Left ventricle myocardium inferior (tissue), 1 donor: ENCODE measurements around the gene WTIP. TPM values are rescaled to one million over a fixed set of nuclear protein-coding genes. Genes with fewer than 3 reads are reported as not detected.

Source experiments
- DNase-seq: peaks from one replicate; pipeline ENCODE4 v3.0.0-alpha.2; 2020
- H3K27ac ChIP-seq: fragments of 200-600 bp; replicated peaks from 2 replicates; pipeline ENCODE4 v1.8.0; 2021
- H3K27me3 ChIP-seq: fragments of 200-600 bp; 2 replicates; pipeline ENCODE4 v1.8.0; 2021; ENCODE audit warnings: low read depth
- H3K36me3 ChIP-seq: fragments of 200-600 bp; 2 replicates; pipeline ENCODE4 v1.8.0; 2021
- H3K4me1 ChIP-seq: fragments of 200-600 bp; 2 replicates; pipeline ENCODE4 v1.8.0; 2021
- H3K4me3 ChIP-seq: fragments of 200-600 bp; 2 replicates; pipeline ENCODE4 v1.8.0; 2021; ENCODE audit warnings: mild to moderate bottlenecking, moderate library complexity
- H3K9me3 ChIP-seq: fragments of 200-600 bp; replicated peaks from 2 replicates; pipeline ENCODE4 v1.8.0; 2021
- intact Hi-C: fragments of 100-400 bp; cut with micrococcal nuclease; formaldehyde crosslinking; loops from one replicate; pipeline ENCODE4 v1.11.0; 2022
- total RNA-seq: library from RNA; stranded (reverse); fragmentation: NEBNext Ultra II Directional; extraction: Animal tissue kit (Norgen Biotek cat#: 25700); gene quantifications from one replicate; pipeline ENCODE4 v1.2.1, GENCODE V29; 2021
- TF ChIP-seq, protein P1 (sequence below): fragments of 200-600 bp; IDR thresholded peaks from 2 replicates; pipeline ENCODE4 v1.8.0; 2021; ENCODE audit warnings: antibody characterized with exemption, mild to moderate bottlenecking, borderline replicate concordance
- donor health status: DM: no; HTN: yes; CAD: no; lungs with severe emphysema.

WTIP gene
- total RNA-seq, 1 donor from 2014 or later: 19.5 TPM

- no peak for DNase-seq
- H3K4me1 ChIP-seq: peaks cover 18% of the 10 kb centered on the region
- no peaks in the 10 kb centered on the region for H3K27me3 ChIP-seq
- peaks cover 38% of the 10 kb centered on the region for H3K36me3 ChIP-seq
- TF ChIP-seq, protein P1, sequence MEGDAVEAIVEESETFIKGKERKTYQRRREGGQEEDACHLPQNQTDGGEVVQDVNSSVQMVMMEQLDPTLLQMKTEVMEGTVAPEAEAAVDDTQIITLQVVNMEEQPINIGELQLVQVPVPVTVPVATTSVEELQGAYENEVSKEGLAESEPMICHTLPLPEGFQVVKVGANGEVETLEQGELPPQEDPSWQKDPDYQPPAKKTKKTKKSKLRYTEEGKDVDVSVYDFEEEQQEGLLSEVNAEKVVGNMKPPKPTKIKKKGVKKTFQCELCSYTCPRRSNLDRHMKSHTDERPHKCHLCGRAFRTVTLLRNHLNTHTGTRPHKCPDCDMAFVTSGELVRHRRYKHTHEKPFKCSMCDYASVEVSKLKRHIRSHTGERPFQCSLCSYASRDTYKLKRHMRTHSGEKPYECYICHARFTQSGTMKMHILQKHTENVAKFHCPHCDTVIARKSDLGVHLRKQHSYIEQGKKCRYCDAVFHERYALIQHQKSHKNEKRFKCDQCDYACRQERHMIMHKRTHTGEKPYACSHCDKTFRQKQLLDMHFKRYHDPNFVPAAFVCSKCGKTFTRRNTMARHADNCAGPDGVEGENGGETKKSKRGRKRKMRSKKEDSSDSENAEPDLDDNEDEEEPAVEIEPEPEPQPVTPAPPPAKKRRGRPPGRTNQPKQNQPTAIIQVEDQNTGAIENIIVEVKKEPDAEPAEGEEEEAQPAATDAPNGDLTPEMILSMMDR: no peak
- H3K27ac ChIP-seq: no peak overlapping the region
- no peak overlapping the region for H3K4me3 ChIP-seq
- H3K9me3 ChIP-seq: no peaks in the 10 kb centered on the region
- intact Hi-C loops: no loop called here
Observed at GRCh38 chr19:34489175-34489574, 7.6 kb downstream of the WTIP start.

DNA sequence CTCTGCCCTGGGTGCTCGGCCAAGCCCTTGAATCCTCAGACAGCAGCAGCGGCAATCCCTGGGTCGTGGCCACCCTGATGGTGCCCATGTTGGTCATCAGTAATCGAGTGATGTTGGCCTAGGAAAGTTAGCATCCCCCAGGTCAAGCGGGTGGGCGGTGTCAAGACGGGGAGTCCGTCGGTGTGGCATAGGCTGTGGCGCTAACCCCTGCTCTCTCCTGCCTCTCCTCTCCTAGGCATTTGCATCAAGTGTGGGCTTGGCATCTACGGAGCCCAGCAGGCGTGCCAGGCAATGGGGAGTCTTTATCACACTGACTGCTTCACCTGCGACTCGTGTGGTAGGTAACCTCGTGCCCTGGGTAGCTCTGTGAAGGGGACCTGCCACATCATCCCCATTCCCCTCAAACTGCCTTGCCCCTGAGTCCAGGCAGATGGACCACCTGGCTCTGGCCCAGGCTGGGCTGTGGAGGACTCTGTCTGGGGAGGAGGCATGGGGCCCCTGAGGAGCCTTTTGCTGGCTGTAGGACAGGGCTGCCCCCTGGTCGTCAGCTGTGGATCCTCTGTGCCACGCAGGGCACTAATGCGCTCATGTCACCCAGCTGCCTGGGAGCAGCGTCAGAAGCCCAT lies 8.7 kb downstream of the WTIP start:
- no peaks in the 10 kb centered on the region for H3K9me3 ChIP-seq
- intact Hi-C loops: no loop called here
- TF ChIP-seq, protein P1: no peak
- DNase-seq: no peak
- peaks cover 49% of the 10 kb centered on the region for H3K36me3 ChIP-seq
- H3K4me1 ChIP-seq: peaks cover 9% of the 10 kb centered on the region
- no peak overlapping the region for H3K27ac ChIP-seq
- no peaks in the 10 kb centered on the region for H3K27me3 ChIP-seq
- H3K4me3 ChIP-seq: no peak overlapping the region

- intact Hi-C loops: no loop called here
- H3K36me3 ChIP-seq: peaks cover 75% of the 10 kb centered on the region
- no peak for DNase-seq
- H3K27ac ChIP-seq: no peak overlapping the region
- no peaks in the 10 kb centered on the region for H3K27me3 ChIP-seq
- no peak overlapping the region for H3K4me3 ChIP-seq
- H3K4me1 ChIP-seq: no peaks in the 10 kb centered on the region
- TF ChIP-seq, protein P1: no peak
- no peaks in the 10 kb centered on the region for H3K9me3 ChIP-seq
Observed at GRCh38 chr19:34493038-34493648, 11.6 kb downstream of the WTIP start.

DNA sequence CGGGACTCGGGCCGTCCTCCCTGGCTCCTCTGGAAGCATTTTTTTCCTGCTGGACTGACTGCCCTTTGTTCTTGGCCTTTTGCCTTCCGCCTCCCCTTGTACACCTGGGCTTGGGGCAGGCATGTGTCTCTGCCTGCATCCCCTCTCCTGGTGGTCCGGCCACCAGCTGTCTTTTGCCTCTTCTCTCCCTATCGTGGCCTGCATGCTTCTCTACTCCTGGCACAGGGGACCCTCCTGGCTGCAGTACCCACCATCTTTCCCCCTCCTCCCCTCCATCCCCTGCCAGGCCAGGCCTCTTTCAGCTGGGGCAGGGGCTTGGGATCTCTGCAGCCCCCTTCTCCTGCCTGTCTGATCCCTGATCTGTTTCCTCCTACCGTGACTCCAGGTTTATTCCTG lies 12.1 kb downstream of the WTIP start:
- DNase-seq: no peak
- Histone ChIP-seq H3K27me3 (no peaks in the 10 kb centered on the region), H3K9me3 (no peaks in the 10 kb centered on the region), H3K4me3 (no peak overlapping the region), H3K4me1 (no peaks in the 10 kb centered on the region), H3K27ac (no peak overlapping the region), H3K36me3 (peaks cover 80% of the 10 kb centered on the region)
- TF ChIP-seq, protein P1: no peak
- intact Hi-C loops: no loop called here

GRCh38 chr19:34494601-34495000 lies 13.0 kb downstream of the WTIP start:
- Histone ChIP-seq H3K27me3 (no peaks in the 10 kb centered on the region), H3K4me1 (no peaks in the 10 kb centered on the region), H3K4me3 (no peak overlapping the region), H3K36me3 (peaks cover 88% of the 10 kb centered on the region), H3K27ac (no peak overlapping the region), H3K9me3 (no peaks in the 10 kb centered on the region)
- TF ChIP-seq, protein P1: no peak
- intact Hi-C loops: no loop called here
- DNase-seq: no peak
